ENCODE results near the gene GPR137B.

- TF ChIP-seq, protein P1, sequence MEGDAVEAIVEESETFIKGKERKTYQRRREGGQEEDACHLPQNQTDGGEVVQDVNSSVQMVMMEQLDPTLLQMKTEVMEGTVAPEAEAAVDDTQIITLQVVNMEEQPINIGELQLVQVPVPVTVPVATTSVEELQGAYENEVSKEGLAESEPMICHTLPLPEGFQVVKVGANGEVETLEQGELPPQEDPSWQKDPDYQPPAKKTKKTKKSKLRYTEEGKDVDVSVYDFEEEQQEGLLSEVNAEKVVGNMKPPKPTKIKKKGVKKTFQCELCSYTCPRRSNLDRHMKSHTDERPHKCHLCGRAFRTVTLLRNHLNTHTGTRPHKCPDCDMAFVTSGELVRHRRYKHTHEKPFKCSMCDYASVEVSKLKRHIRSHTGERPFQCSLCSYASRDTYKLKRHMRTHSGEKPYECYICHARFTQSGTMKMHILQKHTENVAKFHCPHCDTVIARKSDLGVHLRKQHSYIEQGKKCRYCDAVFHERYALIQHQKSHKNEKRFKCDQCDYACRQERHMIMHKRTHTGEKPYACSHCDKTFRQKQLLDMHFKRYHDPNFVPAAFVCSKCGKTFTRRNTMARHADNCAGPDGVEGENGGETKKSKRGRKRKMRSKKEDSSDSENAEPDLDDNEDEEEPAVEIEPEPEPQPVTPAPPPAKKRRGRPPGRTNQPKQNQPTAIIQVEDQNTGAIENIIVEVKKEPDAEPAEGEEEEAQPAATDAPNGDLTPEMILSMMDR (IDR thresholded peaks at IDR 0.05; ENCODE audit: low read depth, low read length, poor library complexity, severe bottlenecking), result no peak
- no peak for TF ChIP-seq EZH2phosphoT487 (IDR thresholded peaks at IDR 0.05; ENCODE audit: borderline replicate concordance, low read length)
These were observed 109.2 kb downstream of the GPR137B start for GRCh38 chr1:236251587-236251986.
